ENCODE data around the gene ATOH7.
"Not testable (repeated sequence)": the region's sequence is repeated elsewhere in the genome, so short reads cannot be mapped to it uniquely, and the experiment has no call there.

Gene ATOH7

DNA sequence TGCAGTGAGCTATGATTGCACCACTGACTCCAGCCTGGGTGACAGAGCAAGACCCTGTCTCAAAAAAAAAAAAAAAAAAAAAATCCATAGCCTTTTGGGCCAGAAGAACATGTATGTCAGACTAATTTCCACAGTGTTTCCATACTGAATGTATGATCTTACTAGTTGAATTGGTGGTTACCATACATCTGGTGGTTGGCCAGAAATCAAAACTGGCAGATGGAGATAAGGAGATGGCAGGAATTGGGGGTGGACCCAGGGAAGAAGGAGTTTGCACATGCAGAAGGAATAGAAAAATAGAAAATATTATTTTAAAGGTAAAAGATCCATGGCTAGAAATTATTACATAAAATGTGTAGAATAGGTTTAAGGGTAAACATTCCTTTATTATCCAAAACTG, 3.7 kb upstream of the ATOH7 start:
- DNase-seq, result no peak

- no peak for DNase-seq
These were observed 3.2 kb upstream of the ATOH7 start for GRCh38 chr10:68235111-68235510.

DNA sequence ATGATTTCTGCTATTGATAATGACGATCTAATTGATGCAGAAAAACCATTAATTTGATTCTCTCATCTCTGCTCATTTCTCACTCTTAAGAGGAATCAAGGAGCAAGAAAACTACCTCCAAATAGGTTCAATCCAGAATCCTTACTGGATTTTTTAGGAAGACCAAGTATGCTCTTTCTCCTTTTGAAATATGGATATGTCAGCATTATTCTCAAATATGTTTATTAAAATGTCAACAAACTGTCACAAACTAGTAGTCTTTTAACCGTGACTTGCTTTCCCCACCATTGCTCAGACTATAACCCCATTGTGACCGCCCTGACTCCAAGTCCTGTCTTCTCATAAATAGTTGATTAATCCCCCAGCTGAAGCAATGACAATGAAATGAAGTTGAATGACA, 1.1 kb upstream of the ATOH7 start:
- DNase-seq, result no peak

- peak; percentile 62 for DNase-seq
These were observed 652 bp downstream of the ATOH7 start for GRCh38 chr10:68231106-68231816.

- no peak for DNase-seq
These were observed 1.6 kb downstream of the ATOH7 start for GRCh38 chr10:68230268-68230667.

DNA sequence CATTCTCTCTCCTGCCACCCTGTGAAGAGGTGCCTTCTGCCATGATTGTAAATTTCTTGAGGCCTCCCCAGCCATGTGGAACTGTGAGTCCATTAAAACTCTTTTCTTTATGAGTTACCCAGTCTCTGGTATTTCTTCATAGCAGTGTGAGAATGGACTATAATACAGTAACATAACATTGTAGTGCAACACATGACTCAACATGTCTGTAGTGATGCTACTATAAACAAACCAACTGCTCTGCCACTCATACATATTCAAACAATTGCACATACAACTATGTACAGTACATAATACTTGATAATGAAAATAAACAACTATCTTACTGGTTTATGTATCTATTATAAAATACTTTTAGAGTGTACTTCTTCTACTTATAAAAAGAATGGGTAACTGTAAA, 7.1 kb downstream of the ATOH7 start:
- DNase-seq, result peak; percentile 5

- no peak for DNase-seq
These were observed 8.3 kb downstream of the ATOH7 start for GRCh38 chr10:68223535-68224165.

DNA sequence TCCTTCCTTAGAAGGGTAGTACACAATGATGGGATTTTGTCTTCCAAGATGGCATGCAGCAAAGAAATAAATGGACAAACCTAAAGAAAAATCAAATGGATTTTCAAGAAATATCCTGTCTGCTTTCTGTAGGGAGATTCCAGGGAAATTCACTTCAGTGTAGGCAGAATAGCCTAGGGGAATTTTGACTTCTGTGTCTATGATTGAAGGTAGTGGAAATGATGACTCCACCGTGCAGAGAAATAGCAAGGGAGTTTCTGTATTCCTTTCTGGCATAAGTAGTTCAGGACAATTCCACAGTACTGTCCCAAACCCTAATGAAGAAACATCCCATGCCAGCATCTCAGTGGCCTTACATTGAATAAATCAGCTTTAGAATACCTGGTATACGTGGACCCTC, 9.5 kb downstream of the ATOH7 start:
- no peak for DNase-seq

- DNase-seq, result peak; percentile 7
These were observed 10.7 kb downstream of the ATOH7 start for GRCh38 chr10:68221196-68221595.

DNA sequence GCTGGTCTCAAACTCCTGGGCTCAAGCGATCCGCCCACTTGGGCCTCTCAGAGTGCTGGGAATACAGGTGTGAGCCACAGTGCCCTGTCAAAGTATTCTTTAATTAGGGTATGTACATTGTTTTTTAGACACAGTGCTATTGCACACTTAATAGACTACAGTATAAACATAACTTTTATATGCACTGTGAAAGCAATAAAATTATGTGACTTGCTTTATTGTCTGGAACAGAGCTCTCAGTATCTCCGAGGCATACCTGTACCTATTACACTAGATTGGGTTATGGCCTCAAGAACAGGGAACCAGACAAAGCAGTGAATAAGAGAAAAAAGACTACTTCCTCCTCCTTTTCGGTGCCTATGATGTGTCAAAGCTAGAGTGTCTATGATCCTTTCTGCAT, 13.1 kb downstream of the ATOH7 start:
- no peak for DNase-seq

GRCh38 chr10:68212721-68213352, 19.1 kb downstream of the ATOH7 start:
- peak; percentile 42 for DNase-seq

GRCh38 chr10:68211669-68212068, 20.2 kb downstream of the ATOH7 start:
- no peak for DNase-seq

- peak; percentile 67 for DNase-seq
These were observed 23.4 kb downstream of the ATOH7 start for GRCh38 chr10:68208424-68209042.

- DNase-seq, result peak; percentile 58
These were observed 29.0 kb downstream of the ATOH7 start for GRCh38 chr10:68202960-68203353.

GRCh38 chr10:68196701-68197100, 35.2 kb downstream of the ATOH7 start:
- DNase-seq, result no peak

GRCh38 chr10:68195776-68196175, 36.1 kb downstream of the ATOH7 start:
- not testable (repeated sequence) for DNase-seq

DNA sequence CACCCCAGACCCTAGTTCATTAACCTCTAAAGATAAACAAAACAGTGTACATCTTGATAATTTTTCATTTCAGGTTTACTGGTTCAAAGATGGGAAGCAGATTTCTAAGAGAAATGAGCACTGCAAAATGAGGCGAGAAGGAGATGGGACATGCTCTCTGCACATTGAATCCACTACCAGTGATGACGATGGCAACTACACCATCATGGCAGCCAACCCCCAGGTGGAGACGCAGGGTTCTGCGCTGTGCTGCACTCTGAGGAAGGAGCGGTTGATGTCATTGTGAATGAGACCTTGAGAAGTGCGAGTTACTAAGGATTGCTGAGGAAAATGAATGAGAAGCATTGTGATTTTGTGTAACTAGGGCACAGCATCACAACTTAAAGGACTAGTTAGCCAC, 37.6 kb downstream of the ATOH7 start:
- no peak for DNase-seq

DNA sequence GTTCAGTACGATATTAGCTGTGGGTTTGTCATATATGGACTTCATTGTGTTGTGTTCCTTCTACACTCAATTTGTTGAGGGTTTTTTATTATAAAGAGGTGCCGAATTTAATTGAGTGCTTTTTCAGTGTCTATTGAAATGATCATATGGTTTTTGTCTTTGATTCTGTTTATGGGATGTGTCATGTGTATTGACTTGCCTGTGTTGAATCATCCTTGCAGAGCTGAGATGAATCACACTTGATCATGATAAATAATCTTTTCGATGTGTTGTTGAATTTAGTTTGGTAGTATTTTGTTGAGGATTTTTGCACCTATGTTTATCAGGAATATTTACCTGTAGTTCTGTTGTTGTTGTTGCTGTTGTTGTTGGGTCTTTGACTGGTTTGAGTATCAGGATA, 39.8 kb downstream of the ATOH7 start:
- DNase-seq, result peak; percentile 15

- no peak for DNase-seq
These were observed 43.1 kb downstream of the ATOH7 start for GRCh38 chr10:68188835-68189234.

GRCh38 chr10:68185085-68185484, 46.8 kb downstream of the ATOH7 start:
- DNase-seq, result no peak

GRCh38 chr10:68184546-68184945, 47.4 kb downstream of the ATOH7 start:
- no peak for DNase-seq
